Choroid plexus epithelial cell (primary cell): Measurements from ENCODE around the gene PKP1.

Source experiments
- DNase-seq: peaks from one replicate; pipeline ENCODE4 v3.0.0-alpha.2; 2010; ENCODE audit warnings: low read depth
- H3K4me3 ChIP-seq: 2 replicates; pipeline ENCODE4 v1.5.1; 2011; ENCODE audit warnings: low read depth, mild to moderate bottlenecking, control low read depth, low read length, moderate library complexity
- CTCF ChIP-seq: conservative IDR thresholded peaks from 2 replicates; pipeline ENCODE4 v1.5.1; 2011; ENCODE audit warnings: low read depth, mild to moderate bottlenecking, control low read depth, inconsistent platforms, low read length, moderate library complexity

The PKP1 gene

GRCh38 chr1:201359873-201360210, 76.5 kb downstream of the PKP1 start:
- TF ChIP-seq CTCF = no peak
- no peak overlapping the region for H3K4me3 ChIP-seq
- no peak for DNase-seq

GRCh38 chr1:201360486-201360885, 77.2 kb downstream of the PKP1 start:
- no peak for TF ChIP-seq CTCF
- no peak overlapping the region for H3K4me3 ChIP-seq
- DNase-seq = no peak

GRCh38 chr1:201360901-201361651, 77.8 kb downstream of the PKP1 start:
- H3K4me3 ChIP-seq = no peak overlapping the region
- no peak for TF ChIP-seq CTCF
- no peak for DNase-seq

- DNase-seq = peak; percentile 54
These were observed 78.6 kb downstream of the PKP1 start for GRCh38 chr1:201361652-201362504.

GRCh38 chr1:201362906-201363305, 79.6 kb downstream of the PKP1 start:
- DNase-seq = no peak
- no peak for TF ChIP-seq CTCF
- no peak overlapping the region for H3K4me3 ChIP-seq

More at GRCh38 chr1:201361652-201362504, 78.6 kb downstream of the PKP1 start:
- no peak overlapping the region for H3K4me3 ChIP-seq
- TF ChIP-seq CTCF = peak; percentile 83

GRCh38 chr1:201363467-201363866, 80.2 kb downstream of the PKP1 start:
- no peak overlapping the region for H3K4me3 ChIP-seq
- DNase-seq = no peak
- TF ChIP-seq CTCF = no peak
